Measurements from ENCODE around the gene CTRB2.

Gene CTRB2

DNA sequence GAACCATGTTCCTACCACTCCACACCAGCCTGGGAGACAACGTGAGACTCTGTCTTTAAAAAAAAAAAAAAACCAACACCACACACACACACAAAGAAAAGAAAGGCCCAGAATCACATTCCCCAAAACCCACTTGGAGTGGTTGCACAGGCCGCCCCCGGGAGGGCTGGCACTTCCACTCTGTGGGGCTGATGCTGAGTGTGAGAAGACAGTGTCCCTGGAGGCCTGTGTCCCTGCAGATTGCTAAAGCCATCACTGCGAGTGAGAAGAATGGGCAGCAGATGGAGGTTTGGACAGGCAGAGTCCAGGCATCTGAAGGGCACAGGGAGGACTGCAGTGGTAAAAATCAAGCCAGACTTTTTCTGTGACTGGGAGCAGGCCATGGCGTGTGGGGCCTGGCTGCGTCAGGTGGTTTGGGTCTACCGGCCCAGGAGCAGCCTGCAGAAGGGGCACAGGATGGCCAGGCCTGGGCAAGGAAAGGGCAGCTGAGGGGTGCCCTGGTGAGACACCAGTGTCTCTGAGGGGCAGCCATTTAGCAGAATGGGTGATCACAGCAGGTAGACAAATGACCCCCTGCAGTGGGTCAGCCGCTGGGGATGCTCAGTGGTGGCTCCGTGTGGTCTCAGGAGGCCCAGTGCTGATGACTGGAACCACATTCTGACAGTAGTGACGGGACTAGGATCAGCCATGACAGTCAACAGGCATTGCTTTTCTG lies 13.1 kb downstream of the CTRB2 start:
- DNase-seq (ENCODE audit: extremely low read depth, low read depth) = no peak
- H3K4me3 ChIP-seq (replicated peaks; ENCODE audit: low read depth, low read length) = no peak overlapping the region
- TF ChIP-seq, protein P1, sequence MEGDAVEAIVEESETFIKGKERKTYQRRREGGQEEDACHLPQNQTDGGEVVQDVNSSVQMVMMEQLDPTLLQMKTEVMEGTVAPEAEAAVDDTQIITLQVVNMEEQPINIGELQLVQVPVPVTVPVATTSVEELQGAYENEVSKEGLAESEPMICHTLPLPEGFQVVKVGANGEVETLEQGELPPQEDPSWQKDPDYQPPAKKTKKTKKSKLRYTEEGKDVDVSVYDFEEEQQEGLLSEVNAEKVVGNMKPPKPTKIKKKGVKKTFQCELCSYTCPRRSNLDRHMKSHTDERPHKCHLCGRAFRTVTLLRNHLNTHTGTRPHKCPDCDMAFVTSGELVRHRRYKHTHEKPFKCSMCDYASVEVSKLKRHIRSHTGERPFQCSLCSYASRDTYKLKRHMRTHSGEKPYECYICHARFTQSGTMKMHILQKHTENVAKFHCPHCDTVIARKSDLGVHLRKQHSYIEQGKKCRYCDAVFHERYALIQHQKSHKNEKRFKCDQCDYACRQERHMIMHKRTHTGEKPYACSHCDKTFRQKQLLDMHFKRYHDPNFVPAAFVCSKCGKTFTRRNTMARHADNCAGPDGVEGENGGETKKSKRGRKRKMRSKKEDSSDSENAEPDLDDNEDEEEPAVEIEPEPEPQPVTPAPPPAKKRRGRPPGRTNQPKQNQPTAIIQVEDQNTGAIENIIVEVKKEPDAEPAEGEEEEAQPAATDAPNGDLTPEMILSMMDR (IDR thresholded peaks at IDR 0.05; ENCODE audit: low read depth, low read length, missing control alignments) = no peak

DNA sequence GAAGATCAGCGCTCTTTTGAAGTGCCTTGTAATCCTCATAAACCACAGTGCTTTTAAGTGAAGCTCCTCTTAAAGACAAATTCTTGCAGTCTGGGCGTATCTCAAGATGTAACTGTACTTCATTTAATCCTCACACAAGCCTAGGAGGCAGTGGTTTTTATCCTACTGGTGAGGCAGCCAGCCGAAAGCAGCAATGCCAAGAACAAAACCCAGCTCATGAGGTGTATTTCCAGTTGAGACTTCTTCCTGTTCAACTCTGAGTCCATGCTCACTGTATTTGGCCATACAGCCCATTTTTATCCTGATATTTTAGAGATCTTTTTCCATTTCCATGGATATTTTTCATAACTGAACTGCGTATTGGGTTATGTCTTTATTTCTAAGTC lies 13.7 kb downstream of the CTRB2 start:
- TF ChIP-seq, protein P1 (IDR thresholded peaks at IDR 0.05; ENCODE audit: low read depth, low read length, missing control alignments) = no peak
- DNase-seq (ENCODE audit: extremely low read depth, low read depth) = no peak
- no peak overlapping the region for H3K4me3 ChIP-seq (replicated peaks; ENCODE audit: low read depth, low read length)

DNA sequence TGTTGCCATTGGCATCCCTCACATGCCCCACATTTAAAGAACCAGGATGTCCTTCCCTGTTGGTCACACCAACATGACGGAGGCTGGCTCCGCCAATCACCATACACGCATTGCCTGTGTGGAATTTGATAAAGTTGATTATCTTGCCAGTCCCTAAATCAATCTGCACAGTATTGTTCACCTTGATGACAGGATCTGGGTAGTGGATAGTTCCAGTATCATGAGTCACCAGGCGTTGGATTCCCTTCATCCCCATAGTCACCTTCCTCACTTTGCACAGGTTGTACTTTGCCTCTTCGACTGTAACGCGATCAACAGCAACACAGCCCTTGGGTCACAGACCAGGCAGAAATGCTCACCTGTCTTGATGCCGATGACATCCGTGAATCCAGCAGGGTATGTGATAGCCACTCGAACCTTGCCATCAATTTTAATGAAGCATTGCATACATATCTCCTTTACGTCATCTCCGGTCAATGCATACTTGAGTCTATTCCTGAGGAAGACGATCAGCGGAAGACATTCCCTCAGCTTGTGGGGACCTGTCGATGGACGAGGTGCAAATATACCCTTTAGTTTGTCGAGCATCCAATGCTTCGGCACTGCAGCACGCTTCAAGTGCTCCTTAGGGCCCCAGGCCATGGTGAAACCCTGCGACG lies 14.2 kb downstream of the CTRB2 start:
- TF ChIP-seq, protein P1 (IDR thresholded peaks at IDR 0.05; ENCODE audit: low read depth, low read length, missing control alignments) = no peak

DNA sequence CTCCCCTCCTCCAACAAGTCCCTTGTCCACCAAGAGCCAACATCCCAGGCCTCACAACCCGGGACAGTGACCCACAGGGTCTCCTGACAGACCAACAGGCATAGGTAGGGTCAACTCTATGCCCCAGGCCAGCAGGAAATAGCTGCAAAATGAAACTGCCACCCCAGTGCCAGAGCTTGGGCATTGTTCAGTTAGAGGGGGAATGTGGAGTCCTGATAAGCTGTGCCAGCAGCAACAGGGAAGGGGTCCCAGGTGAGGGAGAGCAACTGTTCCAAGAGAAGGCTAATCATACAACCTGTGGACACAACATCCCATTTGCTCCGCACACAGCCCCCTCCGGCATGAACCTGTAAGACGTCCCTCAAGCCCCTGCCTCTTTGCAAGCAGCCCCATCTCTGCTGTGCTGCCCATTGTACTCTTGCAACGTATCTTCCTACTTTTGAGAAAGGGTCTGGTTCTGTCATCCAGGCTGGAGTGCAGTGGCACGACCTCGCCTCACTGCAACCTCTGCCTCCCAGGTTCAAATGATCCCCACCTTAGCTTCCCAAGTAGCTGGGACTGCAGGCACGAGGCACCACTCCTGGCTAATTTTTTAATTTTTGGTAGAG lies 17.2 kb downstream of the CTRB2 start:
- TF ChIP-seq, protein P1 (IDR thresholded peaks at IDR 0.05; ENCODE audit: low read depth, low read length, missing control alignments) = no peak
- H3K4me3 ChIP-seq (replicated peaks; ENCODE audit: low read depth, low read length) = no peak overlapping the region
- no peak for DNase-seq (ENCODE audit: extremely low read depth, low read depth)

More for the DNA sequence above, 14.2 kb downstream of the CTRB2 start:
- no peak overlapping the region for H3K4me3 ChIP-seq (replicated peaks; ENCODE audit: low read depth, low read length)
- no peak for DNase-seq (ENCODE audit: extremely low read depth, low read depth)

DNA sequence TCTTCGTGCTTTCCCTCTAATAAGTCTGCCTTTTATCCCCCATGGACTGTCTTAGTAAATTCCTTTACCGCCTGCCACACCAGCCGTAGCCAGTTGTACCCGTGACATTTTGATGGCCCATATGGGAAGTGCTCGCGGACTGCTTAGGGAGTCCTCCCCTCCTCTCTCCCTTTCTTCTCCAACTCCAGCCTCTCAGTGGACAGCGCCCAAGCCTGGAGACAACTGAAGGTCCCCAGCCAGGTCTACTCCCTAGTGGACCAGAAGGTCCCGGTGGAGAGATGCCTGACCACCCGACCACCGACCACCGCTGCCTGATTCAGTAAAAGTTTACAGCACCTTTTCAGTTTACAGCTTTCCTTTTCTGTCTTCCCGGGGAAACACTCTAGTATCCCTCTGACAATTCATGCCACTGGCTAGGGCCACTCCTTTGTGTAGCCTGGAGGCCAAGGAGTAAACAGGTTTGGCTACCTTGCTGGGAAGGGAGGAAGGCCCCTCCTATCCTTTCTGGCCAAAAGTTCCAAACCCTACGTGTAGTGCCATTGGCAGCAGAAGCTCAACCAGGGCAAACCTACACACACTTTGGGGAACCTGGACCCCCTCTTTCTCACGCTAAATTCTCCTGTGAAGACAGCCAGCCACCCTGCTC lies 18.0 kb downstream of the CTRB2 start:
- H3K4me3 ChIP-seq (replicated peaks; ENCODE audit: low read depth, low read length) = no peak overlapping the region
- no peak for DNase-seq (ENCODE audit: extremely low read depth, low read depth)
- TF ChIP-seq, protein P1 (IDR thresholded peaks at IDR 0.05; ENCODE audit: low read depth, low read length, missing control alignments) = no peak

DNA sequence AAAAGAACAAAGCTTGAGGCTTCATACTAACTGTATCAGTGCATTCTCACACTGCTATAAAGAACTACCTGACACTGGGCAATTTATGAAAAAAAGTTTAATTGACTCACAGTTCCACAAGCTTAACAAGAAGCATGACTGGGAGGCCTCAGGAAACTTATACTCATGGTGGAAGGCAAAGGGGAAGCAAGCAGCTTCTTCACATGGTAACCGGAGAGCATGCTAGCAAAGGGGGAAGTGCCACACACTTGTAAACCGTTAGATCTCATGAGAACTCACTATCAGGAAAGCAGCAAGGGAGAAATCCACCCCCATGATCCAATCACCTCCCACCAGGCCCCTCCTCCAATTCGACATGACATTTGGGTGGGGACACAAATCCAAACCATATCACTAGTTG lies 25.3 kb downstream of the CTRB2 start:
- no peak for DNase-seq (ENCODE audit: extremely low read depth, low read depth)
- no peak overlapping the region for H3K4me3 ChIP-seq (replicated peaks; ENCODE audit: low read depth, low read length)
- TF ChIP-seq, protein P1 (IDR thresholded peaks at IDR 0.05; ENCODE audit: low read depth, low read length, missing control alignments) = no peak

Data from HFF-Myc (cell line).